Measurements from ENCODE around the gene INPP5A.

Gene INPP5A

DNA sequence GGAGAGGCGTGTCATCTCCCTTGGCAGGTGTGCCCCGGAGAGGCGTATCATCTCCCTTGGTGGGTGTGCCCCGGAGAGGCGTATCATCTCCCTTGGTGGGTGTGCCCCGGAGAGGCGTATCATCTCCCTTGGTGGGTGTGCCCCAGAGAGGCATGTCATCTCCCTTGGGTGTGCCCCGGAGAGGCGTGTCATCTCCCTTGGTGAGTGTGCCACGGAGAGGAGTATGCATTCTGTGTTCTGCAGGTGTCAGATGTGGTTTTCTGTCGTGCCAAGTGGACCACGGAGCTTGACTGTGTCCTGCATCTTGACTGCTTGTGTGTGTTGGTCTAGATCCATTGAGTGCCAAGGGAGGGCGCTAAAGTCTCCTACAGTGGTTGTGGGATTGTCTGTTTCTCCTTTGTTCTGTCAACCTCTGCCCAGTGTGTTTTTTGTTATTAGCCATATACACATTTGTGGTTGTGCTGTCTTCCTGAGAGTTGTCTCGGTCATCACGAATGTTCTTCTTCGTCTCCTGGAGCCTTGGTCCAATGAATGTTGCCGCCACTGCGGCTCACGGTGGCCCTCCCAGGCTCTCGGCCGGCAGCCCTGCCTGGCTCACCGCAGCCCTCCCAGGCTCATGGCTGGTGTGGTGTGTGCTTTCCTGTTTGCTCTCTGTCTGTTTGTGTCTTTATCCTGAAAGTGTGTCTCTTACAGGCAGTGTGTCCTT lies 96.8 kb downstream of the INPP5A start:
- DNase-seq: no peak

GRCh38 chr10:132634947-132635271 lies 97.3 kb downstream of the INPP5A start:
- no peak for DNase-seq

DNA sequence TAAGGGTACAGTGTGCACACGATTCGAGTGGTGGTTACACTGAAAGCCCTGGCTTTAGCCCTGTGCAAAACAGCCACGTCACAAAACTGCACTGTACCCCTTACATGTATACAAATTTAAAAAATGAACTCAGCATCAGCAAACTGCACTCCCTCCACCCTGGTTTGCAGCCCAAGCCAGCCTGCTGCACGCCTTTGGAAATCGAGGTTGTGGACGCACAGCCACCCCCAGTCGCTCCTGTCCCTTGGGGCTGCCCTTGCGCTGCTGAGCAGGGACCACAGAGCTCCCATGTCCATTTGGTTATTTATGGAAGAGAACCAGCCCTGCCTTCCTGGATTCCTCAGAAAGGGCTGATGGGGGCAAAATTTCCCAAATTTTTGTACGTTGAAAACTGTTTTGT lies 98.8 kb downstream of the INPP5A start:
- DNase-seq: no peak

DNA sequence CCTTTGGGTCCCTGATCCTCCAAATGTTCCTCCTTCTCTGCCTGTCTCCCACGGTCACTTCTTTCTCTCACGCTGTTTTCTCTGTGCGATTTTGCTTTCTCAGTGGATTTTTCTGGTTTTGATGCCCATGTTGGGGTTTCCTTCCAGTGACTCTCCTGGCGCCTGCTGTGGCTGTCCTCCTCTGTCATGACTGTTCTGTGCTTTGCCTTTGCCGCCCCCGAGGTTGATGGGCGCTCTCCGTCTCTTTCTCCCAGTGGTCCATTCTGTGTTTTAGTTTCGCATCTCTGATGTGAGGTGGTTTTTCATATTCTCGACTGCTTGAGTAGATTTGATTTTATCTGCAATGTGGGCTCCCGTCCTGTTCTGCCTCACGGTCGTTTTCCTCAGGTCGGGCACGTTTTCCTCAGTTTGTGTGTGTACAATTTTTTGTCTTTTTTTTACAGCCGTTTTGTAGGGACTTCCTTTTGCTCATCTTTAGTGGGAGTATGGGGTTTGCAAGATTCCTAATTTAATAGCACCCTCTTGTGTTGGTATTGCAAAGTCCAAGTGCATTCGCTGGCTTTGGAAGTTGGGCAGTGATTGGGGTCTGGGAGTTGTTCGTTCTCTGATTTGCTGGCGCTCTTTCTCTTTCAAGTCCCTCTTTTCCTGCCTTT lies 100.0 kb downstream of the INPP5A start:
- DNase-seq: peak; percentile 22

GRCh38 chr10:132638130-132638515 lies 100.5 kb downstream of the INPP5A start:
- DNase-seq: no peak

GRCh38 chr10:132639470-132639869 lies 101.9 kb downstream of the INPP5A start:
- DNase-seq: no peak

- no peak for DNase-seq
Observed at GRCh38 chr10:132640326-132641125, 102.9 kb downstream of the INPP5A start.

DNA sequence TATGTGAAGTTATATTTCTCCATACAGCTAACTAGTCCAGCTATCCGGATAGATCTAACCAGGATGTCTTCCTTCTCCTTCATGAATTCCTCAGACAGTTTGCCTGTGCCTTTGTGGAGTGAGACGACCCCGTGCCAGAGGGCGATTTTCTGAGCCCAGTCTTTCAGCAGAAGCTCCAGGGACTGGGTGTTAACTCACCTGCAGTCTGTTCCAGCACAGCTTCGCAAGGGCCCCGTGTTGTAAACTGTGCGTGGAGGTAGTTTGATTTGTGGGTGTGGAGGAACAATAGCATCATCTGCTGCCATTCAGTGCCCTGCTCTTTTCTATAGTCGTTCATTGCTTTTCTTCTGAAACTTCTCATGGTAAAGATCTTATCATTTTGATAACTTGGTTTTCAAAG lies 103.8 kb downstream of the INPP5A start:
- no peak for DNase-seq

DNA sequence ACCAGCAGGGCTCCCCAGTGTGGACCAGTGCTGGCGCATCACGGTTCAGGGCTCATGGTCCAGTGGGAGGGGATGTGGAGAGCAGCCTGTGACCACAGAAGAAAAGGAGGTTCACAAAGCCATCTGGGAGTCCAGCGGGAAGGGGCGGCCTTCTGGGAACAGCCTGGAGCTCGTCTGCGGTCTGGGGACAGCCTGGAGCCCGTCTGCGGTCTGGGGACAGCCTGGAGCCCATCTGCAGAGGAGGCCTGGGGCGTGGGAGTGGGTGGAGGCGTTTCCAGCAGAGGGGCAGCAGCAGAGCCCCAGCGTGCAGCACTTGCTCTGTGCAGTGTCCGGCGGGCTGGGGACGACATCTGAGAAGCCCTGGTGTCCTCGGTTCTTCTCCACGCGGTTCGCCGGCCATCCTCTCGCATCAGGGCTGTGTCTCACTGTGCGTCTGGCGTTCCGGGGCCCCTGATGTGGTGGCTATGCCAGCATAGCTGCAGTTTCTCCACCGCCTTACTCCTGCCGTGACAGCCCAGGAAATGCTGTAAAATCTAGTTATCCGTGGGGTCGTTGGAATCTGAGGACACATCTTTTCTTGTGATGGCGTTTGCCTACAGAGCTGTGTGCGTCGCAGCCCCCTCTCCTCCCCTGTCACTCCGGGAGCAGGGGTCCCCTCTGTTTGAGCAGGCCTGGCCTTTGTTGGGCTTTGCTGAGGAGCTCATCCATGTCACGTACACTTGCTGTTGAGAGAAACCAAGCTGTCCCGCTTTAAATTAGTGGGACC lies 104.6 kb downstream of the INPP5A start:
- no peak for DNase-seq

DNA sequence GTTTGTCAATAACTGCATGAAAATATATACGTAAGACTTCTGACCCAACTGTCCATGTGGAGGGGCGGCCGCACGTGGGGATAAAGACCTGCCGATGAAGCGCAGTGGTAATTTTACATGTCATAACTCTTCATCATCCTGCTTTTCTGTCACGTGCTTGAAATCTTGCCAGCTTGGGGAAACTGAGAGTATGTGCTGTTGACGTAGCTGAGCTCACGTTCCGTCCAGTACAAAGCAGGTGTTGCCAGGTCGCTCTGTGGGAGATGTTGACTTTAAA lies 105.1 kb downstream of the INPP5A start:
- no peak for DNase-seq

GRCh38 chr10:132643709-132644526 lies 106.3 kb downstream of the INPP5A start:
- DNase-seq: no peak

DNA sequence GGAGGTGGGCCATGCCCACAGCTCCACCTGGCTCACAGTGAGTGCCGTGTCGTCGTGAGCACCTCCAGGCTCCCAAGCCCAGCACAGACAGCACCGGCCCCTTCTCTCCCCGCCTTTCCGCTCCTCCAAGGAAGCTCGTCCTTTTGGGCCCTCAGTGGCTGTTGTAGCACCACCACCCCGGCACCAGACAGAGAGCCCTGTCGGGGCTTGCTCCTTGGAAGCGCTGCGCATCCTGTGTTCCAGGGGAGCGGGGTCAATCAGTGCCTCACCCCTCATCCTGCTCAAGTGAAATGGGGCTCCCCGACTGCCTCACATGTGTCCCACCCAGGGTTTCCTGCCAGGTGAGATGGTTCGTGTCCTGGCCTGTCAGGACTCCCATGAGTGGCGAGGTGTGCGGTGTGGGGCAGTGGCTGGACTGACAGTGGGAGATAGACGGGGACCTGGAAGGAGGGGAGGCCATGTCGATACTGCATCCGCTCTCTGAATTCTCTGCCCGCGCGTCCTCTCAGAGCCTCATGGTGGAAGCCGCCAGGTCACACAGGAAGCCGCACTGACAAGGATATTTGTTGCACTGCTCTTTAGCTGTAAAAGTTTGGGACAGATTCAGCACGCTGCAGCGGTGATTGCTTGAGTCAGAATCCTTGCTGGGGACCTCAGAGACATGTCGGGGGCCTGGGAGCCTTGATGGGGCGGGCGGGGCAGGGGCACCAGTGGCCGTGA lies 107.1 kb downstream of the INPP5A start:
- no peak for DNase-seq

GRCh38 chr10:132645247-132645530 lies 107.6 kb downstream of the INPP5A start:
- DNase-seq: no peak

- no peak for DNase-seq
Observed at GRCh38 chr10:132645630-132646442, 108.2 kb downstream of the INPP5A start.

DNA sequence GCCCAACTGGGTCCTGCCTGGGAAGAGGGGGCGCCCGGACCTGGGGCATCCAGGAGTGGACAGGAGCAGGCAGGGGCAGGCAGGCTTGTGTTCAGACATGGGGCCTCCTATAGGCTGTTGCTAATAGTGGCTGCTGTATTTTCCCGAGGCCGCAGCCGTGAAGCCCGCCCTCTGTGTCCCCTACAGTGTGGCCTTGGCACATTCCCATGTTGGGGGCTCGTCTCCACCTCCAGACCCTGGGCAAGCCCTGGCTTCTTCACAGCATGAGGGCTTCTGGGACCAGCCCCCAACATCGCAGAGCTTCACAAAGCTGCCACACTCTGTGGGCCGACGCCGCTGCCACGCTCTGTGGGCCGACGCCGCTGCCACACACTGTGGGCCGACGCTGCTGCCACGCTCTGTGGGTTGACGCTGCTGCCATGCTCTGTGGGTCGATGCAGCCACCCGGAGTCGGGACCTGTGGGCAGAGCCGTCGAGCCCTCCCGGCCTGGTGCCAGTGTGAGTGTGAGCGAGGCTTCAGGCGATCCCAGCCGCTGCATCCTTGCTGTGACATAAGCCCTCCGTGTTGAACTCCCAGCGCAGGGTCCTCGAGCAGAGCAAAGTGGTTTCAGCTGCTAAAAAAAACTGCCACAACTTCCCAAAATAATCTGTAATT lies 109.0 kb downstream of the INPP5A start:
- DNase-seq: no peak

DNA sequence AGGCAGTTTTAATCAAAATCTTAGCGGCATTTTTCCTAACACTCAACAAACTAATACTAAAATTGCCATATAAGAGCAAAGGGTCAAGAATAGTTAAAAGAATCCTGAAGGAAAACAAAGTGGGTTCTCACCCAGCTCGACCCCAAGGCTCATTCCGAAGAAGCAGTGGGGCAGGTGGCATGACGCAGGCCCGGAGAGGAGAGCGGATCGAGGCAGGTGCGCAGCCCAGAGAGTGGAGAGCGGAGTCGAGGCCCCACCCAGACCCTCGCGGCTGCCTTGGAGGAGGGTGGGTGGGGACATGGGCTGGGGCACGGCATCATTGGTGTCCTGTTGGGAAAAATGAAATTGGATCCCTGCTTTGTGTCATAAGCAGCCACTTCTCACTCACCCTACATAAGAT lies 109.8 kb downstream of the INPP5A start:
- DNase-seq: no peak

DNA sequence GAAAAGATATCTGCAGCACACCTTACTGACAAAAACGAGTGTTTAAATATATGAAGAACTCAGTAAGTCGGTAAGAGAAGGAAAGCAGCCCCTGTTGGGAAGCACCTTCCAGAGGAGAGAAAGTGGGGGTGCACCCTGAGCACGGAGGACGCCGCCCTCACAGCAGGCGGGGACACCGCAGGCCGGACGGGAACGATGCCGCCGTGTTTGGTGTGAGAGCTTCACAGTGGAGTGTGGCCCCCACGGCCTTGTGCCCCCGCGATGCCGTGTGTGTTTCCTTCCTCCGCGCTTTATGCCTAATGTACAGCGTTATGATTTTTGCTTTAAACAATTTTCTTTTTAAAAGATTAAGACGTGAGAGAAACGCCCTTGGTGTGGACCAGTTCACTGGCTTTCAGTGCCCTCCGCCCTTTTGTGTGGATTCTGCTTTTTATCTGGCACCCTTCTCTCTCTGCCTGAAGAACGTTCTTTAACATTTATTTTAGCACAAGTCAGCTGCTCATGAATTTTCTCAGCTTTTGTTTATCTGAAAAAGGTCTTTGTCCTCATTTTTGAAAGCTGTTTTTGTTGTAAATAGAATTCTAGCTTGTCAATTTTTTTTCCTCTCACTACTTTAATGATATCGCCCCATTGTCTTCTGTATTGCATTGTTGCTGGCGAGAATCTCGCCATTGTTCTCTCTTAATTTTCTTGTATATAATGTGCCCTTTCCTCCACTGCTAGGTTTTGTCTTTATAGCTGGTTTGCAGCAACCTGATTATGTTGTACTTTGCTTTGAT lies 110.7 kb downstream of the INPP5A start:
- no peak for DNase-seq

DNA sequence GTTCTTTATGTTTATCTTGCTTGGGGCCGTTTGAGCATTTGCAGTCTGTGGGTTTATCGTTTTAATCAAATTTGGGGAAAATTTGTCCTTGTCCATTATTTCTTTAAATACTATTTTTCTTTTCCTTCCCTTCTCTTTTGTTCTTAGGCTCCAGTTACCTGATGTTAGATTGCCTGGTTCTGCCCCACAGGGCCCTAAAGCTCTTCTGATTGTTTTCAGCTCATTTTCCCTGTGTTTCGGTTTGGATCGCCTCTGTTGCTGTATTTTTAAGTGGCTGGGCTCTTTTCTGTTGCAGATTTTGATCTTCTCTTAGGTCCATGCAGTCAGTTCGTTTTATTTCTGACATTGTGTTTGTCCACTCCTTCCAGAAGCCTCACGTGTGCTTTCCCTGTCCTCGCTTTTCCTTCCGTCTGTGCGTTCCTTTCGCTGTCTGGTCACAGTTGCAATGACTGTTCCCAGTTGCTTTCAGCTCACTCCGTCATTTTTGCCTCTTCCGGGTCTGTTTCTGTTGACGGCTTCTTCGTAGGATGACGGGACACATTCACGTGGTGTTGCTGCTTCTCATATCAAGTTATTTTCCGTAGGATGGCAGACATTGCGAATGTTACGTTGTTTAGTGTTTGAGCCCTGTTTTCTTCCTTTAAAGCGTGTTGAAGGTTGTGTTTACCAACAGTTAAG lies 111.4 kb downstream of the INPP5A start:
- no peak for DNase-seq

DNA sequence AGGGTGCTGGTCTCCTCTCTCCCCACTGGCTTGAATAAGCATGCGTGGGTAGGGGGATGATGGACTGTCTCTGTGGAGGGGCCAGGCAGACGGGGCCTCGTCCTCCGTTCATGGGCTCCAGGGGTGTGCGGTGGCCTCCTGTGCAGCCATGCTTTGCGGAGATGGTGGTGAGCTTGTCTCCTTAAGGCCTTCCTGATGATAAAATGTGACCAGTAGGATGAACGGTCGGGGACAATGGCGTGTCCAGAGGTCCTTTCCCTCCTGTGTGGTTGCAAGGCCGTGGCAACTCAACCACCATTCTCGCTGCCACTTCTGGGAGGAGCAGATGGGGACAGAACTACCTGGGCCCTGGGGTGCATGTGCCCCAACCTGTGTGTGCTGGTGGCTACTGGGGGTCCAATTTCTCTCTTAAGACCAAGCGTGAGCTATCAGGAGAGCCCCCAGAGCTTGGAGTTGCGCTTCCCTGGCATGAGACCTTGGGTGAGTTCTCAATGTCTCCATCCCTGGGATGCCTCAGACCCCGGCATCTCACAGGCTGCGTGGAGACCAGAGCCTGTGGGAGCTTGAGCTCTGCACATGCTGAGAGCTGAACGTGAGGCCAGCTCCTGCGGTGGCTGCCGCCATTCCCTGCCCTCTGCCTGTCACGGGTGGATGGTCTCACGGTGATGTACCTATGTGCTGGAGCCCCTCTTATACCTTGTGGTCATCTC lies 112.2 kb downstream of the INPP5A start:
- no peak for DNase-seq
